H1 (cell line): ENCODE results near the gene PGBD5. TPM values are rescaled to one million over a fixed set of nuclear protein-coding genes. Genes with fewer than 3 reads are reported as not detected.

ENCODE experiments used
- CTCF ChIA-PET: fragments of 300-600 bp; sonication (Branson Sonifier 250); formaldehyde crosslinking; loops from one replicate; lab custom pipeline; 2021; ENCODE audit not compliant: partially characterized antibody; lab: Charles Lee
- POLR2A ChIA-PET: fragments of 300-600 bp; sonication (Branson Sonifier 250); formaldehyde crosslinking; loops from one replicate; lab custom pipeline; 2021; ENCODE audit warnings: inconsistent platforms; ENCODE audit not compliant: partially characterized antibody; lab: Charles Lee
- DNase-seq, 2 experiments: peaks; one replicate each; pipeline versions ENCODE4 v3.0.0 to v3.0.0-alpha.2; 2010 to 2022; ENCODE audit warnings: low spot score in 2 of 2, low read depth in 1 of 2, mixed read lengths in 1 of 2
- FAIRE-seq: peaks from 2 replicates; lab custom pipeline; 2011; peaks lifted over from hg19 to GRCh38; lab: Jason Lieb, UNC
- H2AFZ ChIP-seq: 2 replicates; pipeline ENCODE4 v1.8.1; 2012; ENCODE audit warnings: low read length, inconsistent platforms
- H2AK5ac ChIP-seq: 2 replicates; pipeline ENCODE4 v1.6.1; 2013; ENCODE audit warnings: low read depth, low read length
- H2BK120ac ChIP-seq: replicated peaks from 2 replicates; pipeline ENCODE3; 2013; ENCODE audit warnings: low read depth, low read length, inconsistent platforms
- H2BK12ac ChIP-seq: 2 replicates; pipeline ENCODE4 v1.6.1; 2013; ENCODE audit warnings: low read depth, low read length
- H2BK15ac ChIP-seq: 2 replicates; pipeline ENCODE4 v1.6.1; 2013; ENCODE audit warnings: low read length
- H2BK20ac ChIP-seq: 2 replicates; pipeline ENCODE4 v1.6.1; 2013; ENCODE audit warnings: low read length
- H2BK5ac ChIP-seq: 2 replicates; pipeline ENCODE4 v1.6.1; 2013; ENCODE audit warnings: low read depth, low read length
- H3K14ac ChIP-seq: 2 replicates; pipeline ENCODE4 v1.6.1; 2013; ENCODE audit warnings: inconsistent platforms; ENCODE audit not compliant: insufficient read length
- H3K18ac ChIP-seq: 2 replicates; pipeline ENCODE4 v1.6.1; 2013; ENCODE audit warnings: low read length; ENCODE audit errors: extremely low read depth
- H3K23ac ChIP-seq: 2 replicates; pipeline ENCODE4 v1.6.1; 2013; ENCODE audit warnings: inconsistent platforms; ENCODE audit not compliant: insufficient read length
- H3K23me2 ChIP-seq: 2 replicates; pipeline ENCODE4 v1.6.1; 2013; ENCODE audit warnings: low read depth, low read length
- H3K27ac ChIP-seq: 2 replicates; pipeline ENCODE4 v1.6.1; 2011; ENCODE audit warnings: low read depth, low read length, inconsistent platforms
- H3K27me3 ChIP-seq, 4 experiments: replicated peaks in 1 of 4; 1 replicate in 1 of 4; 2 replicates in 3 of 4; pipeline versions ENCODE4 v1.6.1 to v1.8.1; 2011 to 2013; ENCODE audit warnings: low read length in 3 of 4, mild to moderate bottlenecking in 3 of 4, inconsistent platforms in 2 of 4, mixed read lengths in 2 of 4, moderate library complexity in 1 of 4; ENCODE audit not compliant: control insufficient read depth in 3 of 4, insufficient read depth in 3 of 4; ENCODE audit errors: extremely low read depth in 1 of 4
- H3K36me3 ChIP-seq, 4 experiments: 2 replicates each; pipeline versions ENCODE4 v1.6.1 to v1.8.1; 2011 to 2013; ENCODE audit warnings: mild to moderate bottlenecking in 4 of 4, low read length in 3 of 4, moderate library complexity in 2 of 4, control low read depth in 1 of 4, inconsistent platforms in 1 of 4; ENCODE audit not compliant: insufficient read depth in 4 of 4, control insufficient read depth in 2 of 4
- H3K4ac ChIP-seq: replicated peaks from 2 replicates; pipeline ENCODE3; 2013; ENCODE audit warnings: low read length, low read depth, mixed read lengths, inconsistent platforms; ENCODE audit not compliant: insufficient read length
- H3K4me1 ChIP-seq, 4 experiments: replicated peaks in 1 of 4; 1 replicate in 1 of 4; 2 replicates in 3 of 4; pipeline versions ENCODE4 v1.6.1 to v1.8.1; 2011 to 2013; ENCODE audit warnings: low read length in 3 of 4, inconsistent platforms in 2 of 4, mixed read lengths in 1 of 4; ENCODE audit not compliant: insufficient read depth in 4 of 4, control insufficient read depth in 3 of 4
- H3K4me2 ChIP-seq, 2 experiments: 2 replicates each; pipeline versions ENCODE4 v1.6.1 to v1.8.1; 2011 to 2013; ENCODE audit warnings: low read depth in 2 of 2, low read length in 2 of 2, control low read depth in 1 of 2, inconsistent platforms in 1 of 2, mild to moderate bottlenecking in 1 of 2; ENCODE audit not compliant: insufficient read depth in 1 of 2
- H3K4me3 ChIP-seq, 4 experiments: fragments of 200-600, 300-600 bp in 1 of 4; sonication (generic), shearing (Covaris generic), sonication (Bioruptor Twin) in 1 of 4; 2 replicates each; pipeline versions ENCODE4 v1.5.1 to v1.8.1; 2011 to 2016; ENCODE audit warnings: low read length in 4 of 4, low read depth in 3 of 4, control low read depth in 2 of 4, inconsistent platforms in 2 of 4, mild to moderate bottlenecking in 2 of 4, mixed read lengths in 1 of 4, moderate library complexity in 1 of 4; ENCODE audit not compliant: insufficient read depth in 2 of 4; ENCODE audit errors: extremely low read depth in 1 of 4
- H3K56ac ChIP-seq: replicated peaks from 2 replicates; pipeline ENCODE3; 2013; ENCODE audit warnings: low read depth, mild to moderate bottlenecking, mixed read lengths, low read length, inconsistent platforms; ENCODE audit not compliant: insufficient read length
- H3K79me1 ChIP-seq: 2 replicates; pipeline ENCODE4 v1.6.1; 2013; ENCODE audit warnings: low read depth, low read length, control low read depth
- H3K79me2 ChIP-seq, 2 experiments: 2 replicates each; pipeline versions ENCODE4 v1.6.1 to v1.8.1; 2012 to 2013; ENCODE audit warnings: low read length in 2 of 2, mild to moderate bottlenecking in 2 of 2, inconsistent platforms in 1 of 2; ENCODE audit not compliant: insufficient read depth in 2 of 2, control insufficient read depth in 1 of 2
- H3K9ac ChIP-seq, 4 experiments: replicated peaks in 1 of 4; 1 replicate in 1 of 4; 2 replicates in 3 of 4; pipeline versions ENCODE4 v1.6.1 to v1.8.1; 2011 to 2013; ENCODE audit warnings: low read depth in 3 of 4, low read length in 3 of 4, control low read depth in 2 of 4, mild to moderate bottlenecking in 2 of 4, moderate library complexity in 2 of 4, inconsistent platforms in 1 of 4; ENCODE audit errors: extremely low read depth in 1 of 4
- H3K9me3 ChIP-seq, 2 experiments: 2 replicates each; pipeline versions ENCODE4 v1.6.1 to v1.8.1; 2012 to 2013; ENCODE audit warnings: mild to moderate bottlenecking in 2 of 2, moderate library complexity in 2 of 2, control low read depth in 1 of 2, inconsistent platforms in 1 of 2, low read depth in 1 of 2, low read length in 1 of 2, mixed read lengths in 1 of 2; ENCODE audit not compliant: insufficient read depth in 2 of 2
- H4K20me1 ChIP-seq, 2 experiments: replicated peaks in 1 of 2; 2 replicates each; pipeline versions ENCODE3 to v1.8.1; 2011 to 2013; ENCODE audit warnings: inconsistent platforms in 2 of 2, low read length in 2 of 2, mild to moderate bottlenecking in 1 of 2; ENCODE audit not compliant: insufficient read depth in 2 of 2, control insufficient read depth in 1 of 2
- H4K5ac ChIP-seq: 2 replicates; pipeline ENCODE4 v1.6.1; 2013; ENCODE audit warnings: low read length, low read depth, mixed read lengths, inconsistent platforms; ENCODE audit not compliant: insufficient read length
- H4K8ac ChIP-seq: 2 replicates; pipeline ENCODE4 v1.8.0; 2013; ENCODE audit warnings: mild to moderate bottlenecking, moderate library complexity, low read length, inconsistent platforms; ENCODE audit not compliant: insufficient read depth; ENCODE audit errors: extremely low read depth
- H4K91ac ChIP-seq: replicated peaks from 2 replicates; pipeline ENCODE3; 2013; ENCODE audit warnings: low read length, mixed read lengths, inconsistent platforms; ENCODE audit not compliant: insufficient read length
- CTBP2 ChIP-seq: IDR thresholded peaks from 2 replicates; pipeline ENCODE4 v1.7.0; 2011; ENCODE audit warnings: borderline replicate concordance, mild to moderate bottlenecking, moderate library complexity, mixed read lengths, low read length; ENCODE audit not compliant: insufficient read depth, insufficient read length
- NRF1 ChIP-seq: IDR thresholded peaks from 2 replicates; pipeline ENCODE4 v1.6.1; 2011; ENCODE audit warnings: mild to moderate bottlenecking, low read depth, low read length, improper control_type of control experiment
- SIN3A ChIP-seq, 2 experiments: IDR thresholded peaks in 1 of 2; conservative IDR thresholded peaks in 1 of 2; 2 replicates each; pipeline ENCODE4 v1.6.1; 2011 to 2012; ENCODE audit warnings: low read length in 2 of 2, improper control_type of control experiment in 1 of 2, low read depth in 1 of 2, mild to moderate bottlenecking in 1 of 2
- SIRT6 ChIP-seq: IDR thresholded peaks from one replicate; pipeline ENCODE4 v1.7.1; 2012; ENCODE audit warnings: low read length, inconsistent platforms
- SRF ChIP-seq: IDR thresholded peaks from 2 replicates; pipeline ENCODE4 v1.6.1; 2011; ENCODE audit warnings: mild to moderate bottlenecking, low read depth, low read length, moderate library complexity
- WGBS, 2 experiments: shearing (Covaris generic) in 1 of 2; methylation state at CpG; one replicate each; pipeline versions ENCODE4 v1.1.6 to v1.1.7; 2013 to 2015; ENCODE audit warnings: low lambda C conversion rate in 2 of 2, mixed read lengths in 2 of 2, inconsistent platforms in 1 of 2, low coverage in 1 of 2, missing lambda C conversion rate in 1 of 2; ENCODE audit not compliant: insufficient replicate concordance in 2 of 2, insufficient coverage in 1 of 2, insufficient read length in 1 of 2; ENCODE audit errors: extremely low coverage in 1 of 2, missing lambda C conversion rate in 1 of 2; 5-methylcytosine and 5-hydroxymethylcytosine counted together
- polyA plus RNA-seq, 7 experiments: library from polyadenylated mRNA; depleted of rRNA in 3 of 7; stranded (reverse) in 5 of 7; unstranded in 2 of 7; fragments of >200 nt in 5 of 7; fragments of 200-250 nt in 2 of 7; gene quantifications; 1 replicate in 5 of 7; 2 replicates in 1 of 7; 4 replicates in 1 of 7; pipeline versions ENCODE4 v1.2.1 to v1.2.3, GENCODE V29; 2011 to 2013; ENCODE audit warnings: missing spikeins in 2 of 7, mixed read lengths in 2 of 7
- total RNA-seq: library from RNA; stranded (reverse); fragmentation: NEBNext Ultra II Directional; extraction: Animal tissue kit (Norgen Biotek cat#: 25700); gene quantifications from 2 replicates; pipeline ENCODE4 v1.2.1, GENCODE V29; 2021
- TF ChIP-seq, protein P1 (sequence below): IDR thresholded peaks from 2 replicates; pipeline ENCODE4 v1.6.1; 2012; ENCODE audit warnings: low read length, inconsistent platforms

Gene PGBD5
- total and polyA plus RNA-seq, 2 of the 8 experiments (the other 6 are each of a cell fraction or from before 2014, with no cell fraction given): 16.3 to 18.4 TPM

DNA sequence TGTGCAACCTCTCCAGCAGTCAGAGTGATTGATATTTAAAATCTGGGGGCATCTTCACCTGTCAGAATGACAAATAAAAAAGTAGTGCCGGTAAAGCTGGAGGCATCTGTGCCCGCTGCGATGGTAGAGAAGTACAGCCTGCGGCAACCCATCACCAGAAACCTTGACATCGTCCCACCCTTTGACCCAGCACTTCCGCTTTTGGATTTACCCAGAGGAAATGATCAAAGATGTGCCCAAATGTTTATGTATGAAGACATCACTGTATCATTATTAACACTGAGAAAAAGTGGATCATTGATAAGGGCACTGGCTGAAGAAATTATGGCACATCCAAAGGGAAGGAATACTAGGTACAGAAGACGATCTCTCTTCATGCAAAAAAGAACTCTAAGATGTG, 96.0 kb downstream of the PGBD5 start:
- Histone ChIP-seq H3K4me2 (no peak overlapping the region), H4K5ac (no peak overlapping the region), H3K18ac (no peak overlapping the region), H3K14ac (no peak overlapping the region), H3K23ac (no peak overlapping the region), H2BK15ac (no peak overlapping the region), H3K23me2 (peaks cover 5% of the 10 kb centered on the region; the same call in 1 of the 2 replicates), H3K36me3 (peaks cover 0 to 3% (median under 1%) of the 10 kb centered on the region in 4 experiments; a peak in 2 of 8 replicates), H3K79me1 (no peaks in the 10 kb centered on the region), H3K27ac (no peak overlapping the region), H2BK12ac (no peak overlapping the region), H2AK5ac (no peak overlapping the region), H3K4me1 (peaks cover 3 to 20% (median 8%) of the 10 kb centered on the region in 4 experiments), H3K4ac (no peak overlapping the region), H2BK20ac (no peak overlapping the region), H3K27me3 (no peaks in the 10 kb centered on the region), H3K9ac (no peak overlapping the region), H2BK120ac (no peak overlapping the region), H3K9me3 (no peaks in the 10 kb centered on the region), H4K91ac (no peak overlapping the region), H2BK5ac (no peak overlapping the region), H4K8ac (no peak overlapping the region), H4K20me1 (peaks cover 0 to 5% of the 10 kb centered on the region in 2 experiments), H3K56ac (no peak overlapping the region), H3K4me3 (no peak overlapping the region), H2AFZ (no peak overlapping the region), H3K79me2 (no peaks in the 10 kb centered on the region)
- no peak for DNase-seq
- ChIA-PET CTCF (no interaction called here), POLR2A (no interaction called here)
- 94% methylated on average over 7 of the region's 7 CpGs; no CpG with 5 or more reads in 1 of the 2 experiments for WGBS, 2 experiments
- no peak for FAIRE-seq
- TF ChIP-seq, protein P1, sequence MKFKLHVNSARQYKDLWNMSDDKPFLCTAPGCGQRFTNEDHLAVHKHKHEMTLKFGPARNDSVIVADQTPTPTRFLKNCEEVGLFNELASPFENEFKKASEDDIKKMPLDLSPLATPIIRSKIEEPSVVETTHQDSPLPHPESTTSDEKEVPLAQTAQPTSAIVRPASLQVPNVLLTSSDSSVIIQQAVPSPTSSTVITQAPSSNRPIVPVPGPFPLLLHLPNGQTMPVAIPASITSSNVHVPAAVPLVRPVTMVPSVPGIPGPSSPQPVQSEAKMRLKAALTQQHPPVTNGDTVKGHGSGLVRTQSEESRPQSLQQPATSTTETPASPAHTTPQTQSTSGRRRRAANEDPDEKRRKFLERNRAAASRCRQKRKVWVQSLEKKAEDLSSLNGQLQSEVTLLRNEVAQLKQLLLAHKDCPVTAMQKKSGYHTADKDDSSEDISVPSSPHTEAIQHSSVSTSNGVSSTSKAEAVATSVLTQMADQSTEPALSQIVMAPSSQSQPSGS: no peak
- TF ChIP-seq NRF1 (no peak), SIN3A (conservative IDR thresholded peaks at IDR 0.05 in 1 of 2, IDR thresholded peaks at IDR 0.05 in 1 of 2; ENCODE audit: low read depth in 1 of 2, low read length in 2 of 2) (no peak), SRF (no peak), CTBP2 (no peak), SIRT6 (no peak)
